ENCODE measurements around the gene DELE1.

Gene DELE1

DNA sequence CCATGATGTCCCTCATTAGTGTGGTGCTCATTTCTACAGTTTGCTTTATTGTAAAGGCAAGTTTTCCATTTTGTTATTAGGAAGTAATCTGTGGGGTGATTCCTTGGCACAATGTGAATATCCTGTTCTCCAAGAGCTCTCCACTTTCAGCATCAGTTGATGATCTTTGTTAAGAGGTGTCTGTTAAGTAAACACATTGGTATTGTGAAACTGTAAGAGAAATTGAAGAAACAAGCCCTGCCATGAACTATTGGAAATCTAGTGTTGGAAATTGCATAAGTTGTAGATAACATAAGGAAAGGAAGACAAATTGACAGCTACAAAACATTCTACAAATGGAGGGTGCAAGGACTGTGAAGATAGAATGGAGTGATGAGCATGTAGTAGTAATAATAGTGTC lies 62.4 kb downstream of the DELE1 start:
- in situ Hi-C loops (cut with MboI; ENCODE audit: low sequenced_read_pairs), result no loop called here

DNA sequence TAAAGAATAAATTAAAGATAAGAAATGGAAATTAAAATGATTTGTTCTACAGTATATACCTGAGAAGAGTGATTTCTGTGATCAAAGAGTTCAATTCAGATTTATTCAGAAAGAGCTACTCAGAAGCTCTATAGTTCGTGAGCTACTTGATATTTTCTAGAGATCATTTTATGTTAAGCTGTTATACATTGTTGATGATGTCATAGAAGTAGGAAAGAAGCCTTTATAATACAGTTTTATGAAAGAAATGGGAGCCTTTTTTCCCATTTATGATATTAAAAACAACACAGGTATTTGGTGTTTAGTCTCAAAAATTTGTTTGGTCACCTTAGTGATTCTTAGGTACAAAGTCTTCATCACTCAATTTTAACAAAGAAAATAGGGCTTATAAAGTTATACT lies 66.0 kb downstream of the DELE1 start:
- in situ Hi-C loops (cut with MboI; ENCODE audit: low sequenced_read_pairs), result no loop called here
